Neural crest cell (in vitro differentiated cells): Measurements from ENCODE around the gene ANKRD31. TPM values are rescaled to one million over a fixed set of nuclear protein-coding genes. Genes with fewer than 3 reads are reported as not detected.
"Not testable (repeated sequence)": the region's sequence is repeated elsewhere in the genome, so short reads cannot be mapped to it uniquely, and the experiment has no call there.

ENCODE experiments used
- DNase-seq: peaks from one replicate; pipeline ENCODE4 v3.0.0; 2021; ENCODE audit warnings: low read depth, mixed read lengths, low spot score
- H3K27ac Mint-ChIP-seq: one replicate; pipeline ENCODE4 v1.8.0; 2021; ENCODE audit warnings: mild to moderate bottlenecking, mixed read lengths; ENCODE audit not compliant: unreplicated experiment
- H3K27me3 Mint-ChIP-seq: 2 replicates; pipeline ENCODE4 v1.8.0; 2021; ENCODE audit warnings: low read depth, mild to moderate bottlenecking, mixed read lengths
- H3K36me3 Mint-ChIP-seq: 2 replicates; pipeline ENCODE4 v1.8.0; 2021; ENCODE audit warnings: low read depth, mild to moderate bottlenecking, mixed read lengths
- H3K4me1 Mint-ChIP-seq: 2 replicates; pipeline ENCODE4 v1.8.0; 2021; ENCODE audit warnings: mixed read lengths
- H3K4me3 Mint-ChIP-seq: one replicate; pipeline ENCODE4 v1.8.0; 2021; ENCODE audit warnings: mild to moderate bottlenecking, mixed read lengths
- H3K9me3 Mint-ChIP-seq: 2 replicates; pipeline ENCODE4 v1.8.0; 2021; ENCODE audit warnings: mixed read lengths
- CTCF ChIP-seq: fragments of 200-600 bp; sonication (generic); conservative IDR thresholded peaks from 2 replicates; pipeline ENCODE4 v1.5.0; 2021; ENCODE audit warnings: antibody characterized with exemption, mild to moderate bottlenecking
- total RNA-seq: library from RNA; stranded (reverse); gene quantifications from 2 replicates; pipeline ENCODE4 v1.2.1, GENCODE V29; 2021

The ANKRD31 gene
- total RNA-seq, 1 donor from 2014 or later = 0.51 TPM

GRCh38 chr5:75140277-75140676 lies 96.4 kb downstream of the ANKRD31 start:
- H3K4me3 Mint-ChIP-seq = no peak overlapping the region
- H3K9me3 Mint-ChIP-seq = no peaks in the 10 kb centered on the region

GRCh38 chr5:75138689-75139088 lies 98.0 kb downstream of the ANKRD31 start:
- Mint-ChIP-seq H3K4me3 (no peak overlapping the region), H3K4me1 (no peaks in the 10 kb centered on the region), H3K27me3 (no peaks in the 10 kb centered on the region), H3K9me3 (peaks cover 7% of the 10 kb centered on the region), H3K27ac (no peak overlapping the region), H3K36me3 (peaks cover 8% of the 10 kb centered on the region)
- TF ChIP-seq CTCF = no peak
- DNase-seq = no peak

More at GRCh38 chr5:75140277-75140676, 96.4 kb downstream of the ANKRD31 start:
- DNase-seq = no peak
- peaks cover 2% of the 10 kb centered on the region for H3K36me3 Mint-ChIP-seq
- no peaks in the 10 kb centered on the region for H3K4me1 Mint-ChIP-seq
- H3K27ac Mint-ChIP-seq = no peak overlapping the region
- TF ChIP-seq CTCF = no peak
- no peaks in the 10 kb centered on the region for H3K27me3 Mint-ChIP-seq

- H3K27ac Mint-ChIP-seq = no peak overlapping the region
- no peak overlapping the region for H3K4me3 Mint-ChIP-seq
- peaks cover 7% of the 10 kb centered on the region for H3K9me3 Mint-ChIP-seq
- TF ChIP-seq CTCF = no peak
- H3K4me1 Mint-ChIP-seq = no peaks in the 10 kb centered on the region
- peaks cover 11% of the 10 kb centered on the region for H3K36me3 Mint-ChIP-seq
- no peaks in the 10 kb centered on the region for H3K27me3 Mint-ChIP-seq
- DNase-seq = no peak
These were observed 105.8 kb downstream of the ANKRD31 start for GRCh38 chr5:75130818-75131349.

DNA sequence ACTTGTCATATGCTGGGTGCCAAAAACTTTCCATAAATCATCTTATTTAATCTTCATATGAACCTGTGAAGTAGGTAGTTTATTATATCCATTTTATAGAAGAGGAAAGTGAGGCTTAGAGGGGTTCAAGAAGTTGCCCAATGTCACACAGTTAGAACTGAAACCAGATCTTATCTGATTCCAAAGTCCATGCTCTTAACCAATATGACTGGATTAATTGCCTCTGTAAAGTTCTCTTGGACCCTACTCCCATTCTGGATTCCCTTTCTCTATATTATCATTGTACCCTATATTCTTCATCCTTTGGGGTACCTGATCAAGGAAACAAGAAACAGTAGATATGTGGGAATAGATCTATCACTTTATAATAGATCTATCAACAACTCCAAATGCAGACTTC lies 119.8 kb downstream of the ANKRD31 start:
- no peak overlapping the region for H3K27ac Mint-ChIP-seq
- no peak for DNase-seq
- no peak for TF ChIP-seq CTCF
- no peaks in the 10 kb centered on the region for H3K27me3 Mint-ChIP-seq
- H3K36me3 Mint-ChIP-seq = no peaks in the 10 kb centered on the region
- no peak overlapping the region for H3K4me3 Mint-ChIP-seq
- H3K9me3 Mint-ChIP-seq = peaks cover 7% of the 10 kb centered on the region
- no peaks in the 10 kb centered on the region for H3K4me1 Mint-ChIP-seq

DNA sequence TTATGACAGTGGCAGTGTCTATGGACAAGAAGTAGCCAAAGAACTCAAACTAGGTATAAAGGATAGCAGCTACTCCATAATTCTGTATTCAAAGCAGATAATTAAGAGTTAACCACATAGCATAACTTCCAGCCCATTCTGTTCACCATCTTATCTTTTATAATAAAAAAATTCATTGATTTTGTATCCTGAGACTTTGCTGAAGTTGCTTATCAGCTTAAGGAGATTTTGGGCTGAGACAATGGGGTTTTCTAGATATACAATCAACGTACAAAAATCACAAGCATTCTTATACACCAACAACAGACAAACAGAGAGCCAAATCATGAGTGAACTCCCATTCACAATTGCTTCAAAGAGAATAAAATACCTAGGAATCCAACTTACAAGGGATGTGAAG lies 122.4 kb downstream of the ANKRD31 start:
- H3K4me1 Mint-ChIP-seq, H3K4me3 Mint-ChIP-seq, H3K27ac Mint-ChIP-seq, H3K27me3 Mint-ChIP-seq, H3K9me3 Mint-ChIP-seq, H3K36me3 Mint-ChIP-seq, DNase-seq: not testable (repeated sequence)

- no peaks in the 10 kb centered on the region for H3K9me3 Mint-ChIP-seq
- no peak for DNase-seq
- H3K4me1 Mint-ChIP-seq = no peaks in the 10 kb centered on the region
- H3K27ac Mint-ChIP-seq = no peak overlapping the region
- no peaks in the 10 kb centered on the region for H3K27me3 Mint-ChIP-seq
- H3K4me3 Mint-ChIP-seq = no peak overlapping the region
- no peak for TF ChIP-seq CTCF
- no peaks in the 10 kb centered on the region for H3K36me3 Mint-ChIP-seq
These were observed 123.1 kb downstream of the ANKRD31 start for GRCh38 chr5:75113354-75114113.
